LNCAP (cell line): ENCODE measurements around the gene SPARC.

Experiments used
- CTCF ChIP-seq: fragments of 450-650 bp; IDR thresholded peaks from 2 replicates; pipeline ENCODE4 v1.5.1; 2017; ENCODE audit warnings: mild to moderate bottlenecking

The SPARC gene

GRCh38 chr5:151674626-151675610 lies 11.8 kb downstream of the SPARC start:
- TF ChIP-seq CTCF, result no peak

- no peak for TF ChIP-seq CTCF
These were observed 13.3 kb downstream of the SPARC start for GRCh38 chr5:151673421-151673820.

- TF ChIP-seq CTCF, result no peak
These were observed 14.2 kb downstream of the SPARC start for GRCh38 chr5:151672516-151672915.

- TF ChIP-seq CTCF, result no peak
These were observed 14.8 kb downstream of the SPARC start for GRCh38 chr5:151671950-151672349.

GRCh38 chr5:151670953-151671636 lies 15.6 kb downstream of the SPARC start:
- TF ChIP-seq CTCF, result no peak

GRCh38 chr5:151670083-151670686 lies 16.5 kb downstream of the SPARC start:
- TF ChIP-seq CTCF, result no peak

GRCh38 chr5:151667083-151667482 lies 19.6 kb downstream of the SPARC start:
- no peak for TF ChIP-seq CTCF
